IMR-90 (cell line): ENCODE measurements around the gene TRIM2. TPM values are rescaled to one million over a fixed set of nuclear protein-coding genes. Genes with fewer than 3 reads are reported as not detected.

Experiments
- ATAC-seq: fragments of 200-7000 bp; cut with Tn5 transposase; 2 replicates; pipeline ENCODE4 v1.9.1; 2020; ENCODE audit warnings: low read depth, mild to moderate bottlenecking, moderate library complexity
- BruUV-seq: library from RNA; stranded (reverse); fragments of 400-500 nt; replicated peaks from 2 replicates; lab custom pipeline; 2021; lab: Mats Ljungman, UMichigan
- CTCF ChIA-PET: fragments of 300-600 bp; formaldehyde crosslinking; extraction: SDS; loops from one replicate; lab custom pipeline; 2021; ENCODE audit warnings: antibody characterized with exemption; lab: Yijun Ruan, JAX
- POLR2A ChIA-PET: fragments of 300-600 bp; sonication (Branson Sonifier 250); formaldehyde crosslinking; loops from one replicate; lab custom pipeline; 2022; ENCODE audit warnings: antibody characterized with exemption; ENCODE audit not compliant: unreplicated experiment; lab: Charles Lee
- DNase-seq: peaks from one replicate; pipeline ENCODE4 v3.0.0; 2013
- H2AFZ ChIP-seq: replicated peaks from 2 replicates; pipeline ENCODE3; 2013; ENCODE audit warnings: low read length, mild to moderate bottlenecking; ENCODE audit not compliant: poor library complexity
- H2AK5ac ChIP-seq: 2 replicates; pipeline ENCODE4 v1.6.1; 2013; ENCODE audit warnings: low read depth, low read length, inconsistent platforms
- H2AK9ac ChIP-seq: replicated peaks from 2 replicates; pipeline ENCODE3; 2013; ENCODE audit warnings: mild to moderate bottlenecking, low read depth, low read length, moderate library complexity; ENCODE audit not compliant: poor library complexity
- H2BK120ac ChIP-seq: 2 replicates; pipeline ENCODE4 v1.6.1; 2013; ENCODE audit warnings: low read depth, low read length, inconsistent platforms
- H2BK15ac ChIP-seq: 3 replicates; pipeline ENCODE4 v1.6.1; 2013; ENCODE audit warnings: low read depth, low read length, inconsistent platforms
- H2BK20ac ChIP-seq: 2 replicates; pipeline ENCODE4 v1.6.1; 2013; ENCODE audit warnings: low read depth, mild to moderate bottlenecking, inconsistent platforms, low read length, moderate library complexity
- H2BK5ac ChIP-seq: 2 replicates; pipeline ENCODE4 v1.6.1; 2013; ENCODE audit warnings: mild to moderate bottlenecking, low read depth, low read length, inconsistent platforms; ENCODE audit not compliant: poor library complexity, severe bottlenecking
- H3K14ac ChIP-seq: replicated peaks from 2 replicates; pipeline ENCODE4 v1.6.1; 2013; ENCODE audit warnings: low read depth, low read length, inconsistent platforms
- H3K18ac ChIP-seq: 2 replicates; pipeline ENCODE4 v1.6.1; 2013; ENCODE audit warnings: low read depth, low read length, control low read depth
- H3K23ac ChIP-seq: 2 replicates; pipeline ENCODE4 v1.6.1; 2013; ENCODE audit warnings: low read depth, low read length, inconsistent platforms
- H3K27ac ChIP-seq: 2 replicates; pipeline ENCODE4 v1.5.1; 2013; ENCODE audit warnings: mild to moderate bottlenecking, control low read depth, low read length; ENCODE audit not compliant: insufficient read depth
- H3K27me3 ChIP-seq: 2 replicates; pipeline ENCODE4 v1.6.1; 2013; ENCODE audit warnings: low read length; ENCODE audit not compliant: control insufficient read depth, insufficient read depth
- H3K36me3 ChIP-seq: 2 replicates; pipeline ENCODE4 v1.6.1; 2013; ENCODE audit warnings: low read length, mixed read lengths; ENCODE audit not compliant: control insufficient read depth, insufficient read depth
- H3K4ac ChIP-seq: 2 replicates; pipeline ENCODE4 v1.6.1; 2013; ENCODE audit warnings: low read depth, low read length, inconsistent platforms
- H3K4me1 ChIP-seq: 2 replicates; pipeline ENCODE4 v1.6.1; 2013; ENCODE audit warnings: low read length, mixed read lengths; ENCODE audit not compliant: control insufficient read depth, insufficient read depth
- H3K4me2 ChIP-seq: 2 replicates; pipeline ENCODE4 v1.6.1; 2013; ENCODE audit warnings: low read depth, mild to moderate bottlenecking, control low read depth, low read length, moderate library complexity
- H3K4me3 ChIP-seq: 2 replicates; pipeline ENCODE4 v1.5.1; 2013; ENCODE audit warnings: low read depth, mild to moderate bottlenecking, control low read depth, low read length, moderate library complexity; ENCODE audit not compliant: insufficient read depth
- H3K56ac ChIP-seq: 2 replicates; pipeline ENCODE4 v1.6.1; 2013; ENCODE audit warnings: low read length, inconsistent platforms; ENCODE audit not compliant: insufficient read depth; ENCODE audit errors: extremely low read depth
- H3K79me1 ChIP-seq, 2 experiments: 2 replicates each; pipeline ENCODE4 v1.6.1; 2013; ENCODE audit warnings: low read length in 2 of 2, inconsistent platforms in 1 of 2, low read depth in 1 of 2
- H3K9ac ChIP-seq: 2 replicates; pipeline ENCODE4 v1.6.1; 2013; ENCODE audit warnings: low read depth, low read length, control low read depth
- H3K9me1 ChIP-seq: 2 replicates; pipeline ENCODE4 v1.6.1; 2013; ENCODE audit warnings: low read length, inconsistent platforms; ENCODE audit not compliant: insufficient read depth
- H3K9me3 ChIP-seq: 2 replicates; pipeline ENCODE4 v1.6.1; 2013; ENCODE audit warnings: low read length; ENCODE audit not compliant: control insufficient read depth, insufficient read depth
- H4K20me1 ChIP-seq: 2 replicates; pipeline ENCODE4 v1.6.1; 2013; ENCODE audit warnings: low read length, inconsistent platforms; ENCODE audit not compliant: insufficient read depth
- H4K5ac ChIP-seq: 2 replicates; pipeline ENCODE4 v1.6.1; 2013; ENCODE audit warnings: mild to moderate bottlenecking, low read depth, low read length, control low read depth
- H4K8ac ChIP-seq, 2 experiments: 2 replicates each; pipeline ENCODE4 v1.6.1; 2013; ENCODE audit warnings: low read depth in 2 of 2, low read length in 2 of 2, control low read depth in 1 of 2, inconsistent platforms in 1 of 2
- H4K91ac ChIP-seq: 2 replicates; pipeline ENCODE4 v1.6.1; 2013; ENCODE audit warnings: low read depth, low read length, inconsistent platforms; ENCODE audit not compliant: insufficient read depth
- BHLHE40 ChIP-seq: fragments of 150-350 bp; IDR thresholded peaks from 2 replicates; pipeline ENCODE4 v1.6.1; 2016; ENCODE audit warnings: mild to moderate bottlenecking, low read depth, low read length
- CEBPB ChIP-seq: IDR thresholded peaks from 2 replicates; pipeline ENCODE4 v1.6.1; 2012; ENCODE audit warnings: low read depth, low read length, improper control_type of control experiment
- CHD1 ChIP-seq: IDR thresholded peaks from 2 replicates; pipeline ENCODE4 v1.6.1; 2012; ENCODE audit warnings: low read depth, low read length, improper control_type of control experiment
- FOS ChIP-seq: fragments of 150-350 bp; IDR thresholded peaks from 2 replicates; pipeline ENCODE4 v1.6.1; 2016; ENCODE audit warnings: low read depth, low read length
- MAFK ChIP-seq: IDR thresholded peaks from 2 replicates; pipeline ENCODE4 v1.6.1; 2012; ENCODE audit warnings: low read depth, low read length, improper control_type of control experiment
- MAZ ChIP-seq: IDR thresholded peaks from 2 replicates; pipeline ENCODE4 v1.6.1; 2012; ENCODE audit warnings: low read depth, mild to moderate bottlenecking, low read length, improper control_type of control experiment, moderate library complexity, borderline replicate concordance
- MXI1 ChIP-seq: IDR thresholded peaks from 2 replicates; pipeline ENCODE4 v1.6.1; 2012; ENCODE audit warnings: low read depth, mild to moderate bottlenecking, low read length, moderate library complexity, borderline replicate concordance
- NFE2L2 ChIP-seq: fragments of 150-350 bp; IDR thresholded peaks from 2 replicates; pipeline ENCODE4 v1.6.1; 2016; ENCODE audit warnings: low read depth, mild to moderate bottlenecking, low read length
- POLR2A ChIP-seq: IDR thresholded peaks from 2 replicates; pipeline ENCODE4 v1.6.1; 2012; ENCODE audit warnings: mild to moderate bottlenecking, low read depth, low read length
- RAD21 ChIP-seq: IDR thresholded peaks from 2 replicates; pipeline ENCODE4 v1.6.1; 2012; ENCODE audit warnings: low read length, improper control_type of control experiment
- RCOR1 ChIP-seq: IDR thresholded peaks from 2 replicates; pipeline ENCODE4 v1.6.1; 2012; ENCODE audit warnings: mild to moderate bottlenecking, low read length, improper control_type of control experiment; ENCODE audit not compliant: insufficient replicate concordance
- RFX5 ChIP-seq: IDR thresholded peaks from 2 replicates; pipeline ENCODE4 v1.8.0; 2012; ENCODE audit warnings: low read depth, mild to moderate bottlenecking, low read length, moderate library complexity
- SMC3 ChIP-seq: fragments of 150-350 bp; IDR thresholded peaks from 2 replicates; pipeline ENCODE4 v1.6.1; 2016; ENCODE audit warnings: low read depth, mild to moderate bottlenecking, antibody characterized with exemption, low read length, moderate library complexity
- WGBS, 2 experiments: methylation state at CpG; one replicate each; pipeline versions ENCODE4 v1.1.5 to v1.1.7; 2013; ENCODE audit warnings: missing lambda C conversion rate in 2 of 2; ENCODE audit not compliant: insufficient read length in 1 of 2; ENCODE audit errors: extremely low coverage in 2 of 2; 5-methylcytosine and 5-hydroxymethylcytosine counted together
- dilution Hi-C: fragments of 300-500 bp; cut with HindIII; formaldehyde crosslinking; loops from one replicate; pipeline ENCODE4 v1.14.3; 2018; ENCODE audit warnings: low sequenced_read_pairs; ENCODE audit not compliant: unreplicated experiment
- in situ Hi-C: fragments of 300-500 bp; cut with MboI; formaldehyde crosslinking; loops from 3 replicates; pipeline ENCODE4 v1.14.3; 2019; ENCODE audit warnings: low sequenced_read_pairs, inconsistent platforms, mixed read lengths
- intact Hi-C: fragments of 100-400 bp; cut with micrococcal nuclease; formaldehyde crosslinking; loops from 2 replicates; pipeline ENCODE4 v1.10.0; 2022
- polyA plus RNA-seq, 3 experiments: library from polyadenylated mRNA; depleted of rRNA; stranded (reverse); fragments of >200 nt; gene quantifications; 2 replicates each; pipeline ENCODE4 v1.2.3, GENCODE V29; 2012; ENCODE audit warnings: low replicate concordance in 1 of 3
- total RNA-seq: library from RNA; depleted of rRNA; stranded (reverse); fragments of >200 nt; gene quantifications from 2 replicates; pipeline ENCODE4 v1.2.3, GENCODE V29; 2012
- TF ChIP-seq, protein P1 (sequence below): fragments of 150-350 bp; IDR thresholded peaks from 2 replicates; pipeline ENCODE4 v1.6.1; 2017; ENCODE audit warnings: mild to moderate bottlenecking, antibody characterized with exemption, low read length, low read depth
- TF ChIP-seq, protein P2 (sequence below): conservative IDR thresholded peaks from 2 replicates; pipeline ENCODE4 v1.5.1; 2012; ENCODE audit warnings: mild to moderate bottlenecking, low read depth, low read length, improper control_type of control experiment
- TF ChIP-seq, protein P3 (sequence below): fragments of 150-350 bp; IDR thresholded peaks from 2 replicates; pipeline ENCODE4 v1.6.1; 2016; ENCODE audit warnings: low read depth, mild to moderate bottlenecking, low read length, moderate library complexity, borderline replicate concordance

TRIM2 gene
- total and polyA plus RNA-seq, 2 of the 4 experiments (the other 2 are of a cell fraction), result 16.0 to 64.2 TPM

DNA sequence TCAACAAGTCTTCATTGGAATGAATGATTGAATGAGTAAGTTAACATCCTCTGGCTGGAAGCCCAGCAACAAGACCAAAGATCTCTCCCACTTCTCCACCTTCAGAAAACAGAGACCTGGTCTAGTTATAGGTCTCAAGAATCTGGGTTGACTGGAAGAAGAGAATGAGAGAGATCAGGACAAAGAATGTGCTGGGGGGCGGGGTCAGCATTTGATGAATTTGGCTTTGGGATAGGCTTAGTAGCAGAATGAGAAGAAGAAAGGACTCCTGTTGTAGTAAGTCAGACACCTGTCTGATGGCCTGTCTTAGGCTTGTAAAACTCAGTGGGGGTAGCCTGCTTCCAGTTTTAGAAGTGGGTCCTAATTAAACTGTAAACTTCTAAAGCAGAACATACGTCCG lies 51.0 kb downstream of the TRIM2 start:
- no peaks in the 10 kb centered on the region for H3K27me3 ChIP-seq
- peaks cover 28 to 50% of the 10 kb centered on the region in 2 experiments for H3K79me1 ChIP-seq
- H3K9ac ChIP-seq, result no peak overlapping the region
- H3K56ac ChIP-seq, result no peak overlapping the region
- no peak for TF ChIP-seq BHLHE40
- TF ChIP-seq RAD21, result no peak
- TF ChIP-seq MAZ, result no peak
- no peak for TF ChIP-seq NFE2L2
- no peak for TF ChIP-seq MXI1
- no peak for TF ChIP-seq CEBPB
- no peak for TF ChIP-seq CHD1
- TF ChIP-seq RFX5, result no peak
- TF ChIP-seq POLR2A, result no peak
- TF ChIP-seq, protein P1, sequence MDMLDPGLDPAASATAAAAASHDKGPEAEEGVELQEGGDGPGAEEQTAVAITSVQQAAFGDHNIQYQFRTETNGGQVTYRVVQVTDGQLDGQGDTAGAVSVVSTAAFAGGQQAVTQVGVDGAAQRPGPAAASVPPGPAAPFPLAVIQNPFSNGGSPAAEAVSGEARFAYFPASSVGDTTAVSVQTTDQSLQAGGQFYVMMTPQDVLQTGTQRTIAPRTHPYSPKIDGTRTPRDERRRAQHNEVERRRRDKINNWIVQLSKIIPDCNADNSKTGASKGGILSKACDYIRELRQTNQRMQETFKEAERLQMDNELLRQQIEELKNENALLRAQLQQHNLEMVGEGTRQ, result no peak
- TF ChIP-seq FOS, result no peak
- no peak for TF ChIP-seq SMC3
- TF ChIP-seq MAFK, result no peak
- TF ChIP-seq, protein P2, sequence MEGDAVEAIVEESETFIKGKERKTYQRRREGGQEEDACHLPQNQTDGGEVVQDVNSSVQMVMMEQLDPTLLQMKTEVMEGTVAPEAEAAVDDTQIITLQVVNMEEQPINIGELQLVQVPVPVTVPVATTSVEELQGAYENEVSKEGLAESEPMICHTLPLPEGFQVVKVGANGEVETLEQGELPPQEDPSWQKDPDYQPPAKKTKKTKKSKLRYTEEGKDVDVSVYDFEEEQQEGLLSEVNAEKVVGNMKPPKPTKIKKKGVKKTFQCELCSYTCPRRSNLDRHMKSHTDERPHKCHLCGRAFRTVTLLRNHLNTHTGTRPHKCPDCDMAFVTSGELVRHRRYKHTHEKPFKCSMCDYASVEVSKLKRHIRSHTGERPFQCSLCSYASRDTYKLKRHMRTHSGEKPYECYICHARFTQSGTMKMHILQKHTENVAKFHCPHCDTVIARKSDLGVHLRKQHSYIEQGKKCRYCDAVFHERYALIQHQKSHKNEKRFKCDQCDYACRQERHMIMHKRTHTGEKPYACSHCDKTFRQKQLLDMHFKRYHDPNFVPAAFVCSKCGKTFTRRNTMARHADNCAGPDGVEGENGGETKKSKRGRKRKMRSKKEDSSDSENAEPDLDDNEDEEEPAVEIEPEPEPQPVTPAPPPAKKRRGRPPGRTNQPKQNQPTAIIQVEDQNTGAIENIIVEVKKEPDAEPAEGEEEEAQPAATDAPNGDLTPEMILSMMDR, result no peak
- no peak for TF ChIP-seq RCOR1
- TF ChIP-seq, protein P3, sequence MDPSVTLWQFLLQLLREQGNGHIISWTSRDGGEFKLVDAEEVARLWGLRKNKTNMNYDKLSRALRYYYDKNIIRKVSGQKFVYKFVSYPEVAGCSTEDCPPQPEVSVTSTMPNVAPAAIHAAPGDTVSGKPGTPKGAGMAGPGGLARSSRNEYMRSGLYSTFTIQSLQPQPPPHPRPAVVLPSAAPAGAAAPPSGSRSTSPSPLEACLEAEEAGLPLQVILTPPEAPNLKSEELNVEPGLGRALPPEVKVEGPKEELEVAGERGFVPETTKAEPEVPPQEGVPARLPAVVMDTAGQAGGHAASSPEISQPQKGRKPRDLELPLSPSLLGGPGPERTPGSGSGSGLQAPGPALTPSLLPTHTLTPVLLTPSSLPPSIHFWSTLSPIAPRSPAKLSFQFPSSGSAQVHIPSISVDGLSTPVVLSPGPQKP, result no peak
- no peak overlapping the region for H3K4ac ChIP-seq
- intact Hi-C loops, result no loop called here
- no peak overlapping the region for H4K91ac ChIP-seq
- H2BK15ac ChIP-seq, result no peak overlapping the region
- H3K18ac ChIP-seq, result no peak overlapping the region
- peaks cover 4% of the 10 kb centered on the region; the same call in 1 of the 2 replicates for H3K9me1 ChIP-seq
- ChIA-PET CTCF (no interaction called here), POLR2A (no interaction called here)
- H2AK5ac ChIP-seq, result no peak overlapping the region
- no peaks in the 10 kb centered on the region for H4K20me1 ChIP-seq
- H3K36me3 ChIP-seq, result no peaks in the 10 kb centered on the region
- no peak overlapping the region for H4K5ac ChIP-seq
- no peak overlapping the region for H2AFZ ChIP-seq
- no peak overlapping the region for H2AK9ac ChIP-seq
- in situ Hi-C loops, result no loop called here
- H3K27ac ChIP-seq, result no peak overlapping the region
- H3K4me2 ChIP-seq, result no peak overlapping the region
- peaks cover 5% of the 10 kb centered on the region for H3K4me1 ChIP-seq
- no peak overlapping the region for H2BK20ac ChIP-seq
- ATAC-seq (no peak), DNase-seq (no peak)
- no TSS peak for BruUV-seq
- no peak overlapping the region for H3K23ac ChIP-seq
- no peak overlapping the region for H3K4me3 ChIP-seq
- H2BK120ac ChIP-seq, result no peak overlapping the region
- WGBS, 2 experiments, result 89% methylated on average over 3 of the region's 3 CpGs; no CpG with 5 or more reads in 1 of the 2 experiments
- H3K14ac ChIP-seq, result no peak overlapping the region
- H2BK5ac ChIP-seq, result no peak overlapping the region
- no peaks in the 10 kb centered on the region for H3K9me3 ChIP-seq
- dilution Hi-C loops, result no loop called here
- no peak overlapping the region for H4K8ac ChIP-seq
